HEK293T (cell line): ENCODE results near the gene SLC6A19.

Source experiments
- CTBP1 ChIP-seq: fragments of 450-650 bp; IDR thresholded peaks from 2 replicates; pipeline ENCODE4 v1.6.1; 2016; ENCODE audit warnings: borderline replicate concordance
- ELF4 ChIP-seq: fragments of 450-650 bp; IDR thresholded peaks from 2 replicates; pipeline ENCODE4 v1.6.1; 2017; ENCODE audit warnings: antibody characterized with exemption
- FOXA1 ChIP-seq: fragments of 450-650 bp; IDR thresholded peaks from 2 replicates; pipeline ENCODE4 v1.6.1; 2016; ENCODE audit warnings: mild to moderate bottlenecking
- FOXM1 ChIP-seq: fragments of 450-650 bp; IDR thresholded peaks from 2 replicates; pipeline ENCODE4 v1.6.1; 2017; ENCODE audit warnings: mild to moderate bottlenecking, borderline replicate concordance
- HDGF ChIP-seq: fragments of 450-650 bp; IDR thresholded peaks from 2 replicates; pipeline ENCODE4 v1.6.1; 2017; ENCODE audit warnings: antibody characterized with exemption, borderline replicate concordance
- L3MBTL2 ChIP-seq: fragments of 450-650 bp; conservative IDR thresholded peaks from 2 replicates; pipeline ENCODE4 v1.6.1; 2016; ENCODE audit warnings: mild to moderate bottlenecking
- LEF1 ChIP-seq: fragments of 450-650 bp; IDR thresholded peaks from 2 replicates; pipeline ENCODE4 v1.6.1; 2017; ENCODE audit warnings: mild to moderate bottlenecking, borderline replicate concordance
- NFRKB ChIP-seq: fragments of 450-650 bp; IDR thresholded peaks from 2 replicates; pipeline ENCODE4 v1.6.1; 2016; ENCODE audit warnings: mild to moderate bottlenecking, moderate library complexity
- SP1 ChIP-seq: fragments of 450-650 bp; IDR thresholded peaks from 2 replicates; pipeline ENCODE4 v1.6.1; 2017
- SUZ12 ChIP-seq: fragments of 450-650 bp; IDR thresholded peaks from 2 replicates; pipeline ENCODE4 v1.6.1; 2016; ENCODE audit warnings: mild to moderate bottlenecking
- TARDBP ChIP-seq: fragments of 450-650 bp; IDR thresholded peaks from 2 replicates; pipeline ENCODE4 v1.6.1; 2016
- ZNF384 ChIP-seq: fragments of 450-650 bp; IDR thresholded peaks from 2 replicates; pipeline ENCODE4 v1.6.1; 2016

DNA sequence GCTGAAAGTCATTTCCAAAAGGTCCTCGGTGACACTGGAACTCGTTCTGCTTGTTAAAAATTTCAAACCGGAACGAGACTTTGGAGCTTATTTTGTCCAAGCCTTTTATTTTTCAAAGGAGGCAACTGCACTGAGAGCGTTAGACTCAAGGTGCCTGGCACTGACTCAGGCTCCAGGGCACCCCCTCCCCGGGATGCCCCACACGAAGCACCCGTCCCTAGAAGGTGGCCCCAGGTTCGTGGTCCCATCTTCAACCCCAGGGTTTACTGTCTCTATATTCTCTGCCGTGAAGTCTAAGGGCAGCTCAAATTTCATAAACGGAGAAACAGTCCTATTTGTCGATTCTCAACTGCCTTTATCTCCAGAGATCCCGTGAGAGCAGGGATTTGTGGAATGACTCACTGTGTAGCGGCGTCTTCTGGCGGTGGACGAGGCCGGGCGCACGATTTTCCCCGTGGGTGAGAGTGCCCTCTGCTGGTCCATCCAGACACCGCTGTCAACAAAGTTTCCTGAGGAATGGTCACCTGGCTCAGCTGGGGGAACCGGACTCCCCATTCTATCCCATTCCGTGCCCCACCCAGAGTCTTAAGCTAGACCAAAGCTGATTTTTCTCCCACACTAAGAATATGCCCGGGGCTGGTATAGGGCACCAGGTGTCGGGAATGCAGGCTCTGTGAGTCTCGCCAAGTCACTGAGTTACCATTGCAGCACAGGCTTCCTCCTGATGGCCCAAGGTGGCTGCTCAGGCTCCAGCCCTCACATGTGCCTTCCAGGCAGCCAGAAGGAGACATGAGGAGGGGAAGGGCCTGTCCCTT, 27.1 kb upstream of the SLC6A19 start:
- TF ChIP-seq HDGF (no peak), SUZ12 (no peak), TARDBP (no peak), FOXM1 (no peak; the same call in 1 of the 2 replicates), LEF1 (no peak), SP1 (no peak), ZNF384 (no peak), L3MBTL2 (no peak), FOXA1 (no peak), CTBP1 (no peak), ELF4 (no peak), NFRKB (no peak)
